Measurements from ENCODE around the gene AKT2.

Gene AKT2

DNA sequence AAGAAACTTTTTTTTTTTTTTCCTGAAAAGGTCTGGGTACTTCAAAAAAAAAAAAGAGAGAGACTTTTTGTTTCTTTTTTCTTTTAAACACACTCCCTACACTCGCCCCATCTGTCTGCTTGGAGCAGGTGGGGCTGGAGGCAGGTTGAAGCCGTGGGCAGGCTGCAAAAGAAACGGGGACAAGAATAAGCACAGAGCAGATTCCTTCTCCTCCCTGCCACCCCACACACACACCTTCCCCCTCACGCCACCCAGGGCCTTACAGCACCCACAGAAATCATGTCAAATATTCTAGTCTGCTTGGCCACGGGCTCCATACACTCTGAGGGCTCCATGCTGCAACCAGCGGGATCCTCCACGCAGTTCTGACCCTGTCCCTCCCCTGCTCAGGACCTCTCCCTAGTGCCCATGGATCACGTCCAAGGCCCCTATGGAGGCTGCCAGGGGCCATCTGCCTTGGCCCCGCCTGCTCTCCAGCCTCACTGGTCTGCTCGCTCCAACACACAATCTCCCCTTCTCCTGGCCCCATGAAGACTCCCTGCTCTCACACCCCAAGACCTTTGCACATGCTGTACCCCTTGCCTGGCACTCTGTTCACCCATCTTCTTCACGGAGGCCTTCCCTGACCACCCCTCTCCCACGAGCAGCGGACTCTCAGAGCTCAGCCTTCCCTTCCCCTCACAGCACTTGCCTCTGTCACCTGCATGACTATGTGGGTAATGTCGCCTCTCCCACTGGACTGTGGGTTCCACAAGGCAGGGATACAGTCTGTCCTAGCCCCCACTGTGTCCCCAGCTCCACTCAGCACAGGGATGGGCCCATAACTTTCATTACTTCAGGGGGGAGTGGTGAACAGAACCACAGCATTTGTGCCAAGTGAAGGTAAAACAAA lies 11.4 kb downstream of the AKT2 start:
- no peak for DNase-seq (ENCODE audit: low read depth)

DNA sequence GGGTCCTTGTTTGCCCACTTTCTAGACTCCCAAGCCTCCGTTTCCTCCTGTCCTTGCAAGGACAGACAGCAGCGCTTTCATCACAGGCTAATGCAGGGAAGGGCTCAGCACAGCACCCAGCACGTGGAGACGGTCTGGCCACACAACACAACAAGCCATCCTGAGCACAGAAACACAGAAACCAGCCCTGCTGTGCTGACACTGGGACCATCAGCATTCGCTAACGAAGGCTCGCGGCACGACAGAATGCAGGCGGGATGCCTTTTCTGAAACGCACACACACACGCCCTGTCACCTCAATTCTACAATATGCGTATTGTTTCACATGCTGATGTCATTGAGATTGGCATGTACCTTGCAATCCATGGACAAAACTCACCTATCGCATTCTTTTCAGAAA lies 12.9 kb downstream of the AKT2 start:
- DNase-seq (ENCODE audit: low read depth), result no peak

DNA sequence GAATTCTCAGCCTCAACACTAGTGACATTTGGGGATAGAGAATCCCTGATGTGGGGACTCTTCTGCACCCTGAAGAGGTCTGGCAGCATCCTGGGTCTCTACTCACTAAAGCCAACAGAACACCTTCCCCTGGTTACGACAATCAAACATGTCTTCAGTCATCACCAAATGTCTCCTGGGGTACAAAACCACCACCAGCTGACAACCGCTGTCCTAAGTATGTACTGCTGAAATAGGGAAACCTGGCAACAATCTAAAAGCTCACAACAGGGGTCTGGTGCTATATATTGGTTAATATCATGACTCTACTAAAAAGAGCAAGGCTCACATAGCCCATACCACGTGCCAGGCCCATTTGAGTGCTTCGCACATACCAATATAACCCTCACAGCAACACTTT lies 13.4 kb downstream of the AKT2 start:
- DNase-seq (ENCODE audit: low read depth), result no peak

DNA sequence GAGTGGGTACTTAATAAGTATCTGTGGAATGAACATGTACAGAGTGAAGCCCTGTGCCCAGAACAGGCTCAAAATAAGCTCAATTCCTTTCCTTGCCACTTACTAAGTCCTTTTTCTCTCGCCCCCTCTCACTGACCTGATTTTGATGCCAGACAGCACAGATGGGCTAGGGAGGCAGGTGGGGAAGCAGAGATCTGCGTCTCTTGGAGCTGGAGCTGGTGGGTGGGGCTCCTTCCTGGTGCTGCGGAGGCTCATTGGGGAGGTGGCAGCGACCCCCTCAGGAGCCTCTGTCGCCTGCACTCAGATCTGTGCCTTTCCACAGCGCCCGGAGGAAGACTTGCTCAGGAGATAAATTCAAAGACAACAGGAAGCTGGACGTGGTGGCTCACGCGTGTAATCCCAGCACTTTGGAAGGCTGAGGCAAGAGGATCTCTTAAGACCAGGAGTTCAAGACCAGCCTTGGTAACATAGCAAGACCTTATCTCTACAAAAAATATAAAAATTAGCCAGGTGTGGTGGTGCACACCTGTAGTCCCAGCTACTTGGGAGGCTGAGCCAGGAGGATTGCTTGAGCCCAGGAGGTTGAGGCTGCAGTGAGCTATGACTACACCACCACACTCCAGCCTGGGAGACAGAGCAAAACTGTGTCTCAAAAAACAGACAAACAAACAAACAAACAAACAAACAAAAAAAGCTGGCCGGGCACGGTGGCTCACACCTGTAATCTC lies 14.6 kb downstream of the AKT2 start:
- DNase-seq (ENCODE audit: low read depth), result no peak

DNA sequence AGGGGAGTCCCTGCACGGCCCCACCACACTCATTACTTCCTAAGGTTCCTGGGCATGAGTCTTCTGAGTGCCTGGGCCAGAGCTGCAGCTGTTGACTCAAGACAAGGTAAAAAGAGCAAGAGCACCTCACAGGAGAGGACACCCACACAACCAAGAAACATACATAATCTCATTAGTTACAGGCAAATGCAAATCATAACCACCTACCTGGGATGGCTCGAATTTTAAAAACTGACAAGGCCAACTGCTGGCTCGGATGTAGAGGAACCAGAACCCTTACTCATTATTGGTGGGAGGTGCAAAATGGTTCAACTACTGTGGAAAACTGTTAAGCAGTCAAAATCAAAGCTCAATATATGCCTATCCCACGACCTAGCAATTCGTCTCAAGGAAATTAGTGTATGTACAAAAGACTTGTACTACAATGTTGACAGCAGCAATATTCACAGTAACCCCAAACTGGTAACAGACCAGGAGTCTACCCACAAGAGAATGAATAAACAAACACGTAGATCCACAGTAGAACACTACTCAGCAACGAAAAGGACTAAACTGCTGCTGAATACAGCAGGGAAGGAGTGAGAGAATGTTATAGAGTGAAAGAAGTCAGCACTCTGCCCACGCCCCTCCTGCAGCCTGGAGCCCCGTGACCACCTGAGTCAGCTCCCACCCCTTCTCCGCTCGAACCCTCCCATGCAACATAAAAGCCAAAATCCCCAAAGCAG lies 15.8 kb downstream of the AKT2 start:
- DNase-seq (ENCODE audit: low read depth), result no peak

DNA sequence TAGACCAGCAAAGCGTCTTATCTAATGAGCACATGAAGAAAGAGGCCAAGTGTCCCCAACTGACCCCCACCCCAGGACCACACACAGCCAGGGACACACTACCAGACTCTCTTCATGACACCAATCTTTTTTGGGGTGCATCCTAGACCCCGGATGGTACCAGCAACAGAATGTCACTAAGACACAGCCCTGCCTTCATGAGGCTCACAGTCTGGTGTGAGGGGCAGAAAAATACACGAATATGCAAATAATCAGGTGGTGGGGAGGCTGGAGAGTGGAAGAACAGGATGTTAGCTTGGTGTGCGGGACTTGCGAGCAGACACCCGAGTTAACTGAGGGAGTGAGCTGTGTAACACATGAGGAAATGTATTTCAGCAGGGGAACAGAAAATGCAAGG lies 17.5 kb downstream of the AKT2 start:
- no peak for DNase-seq (ENCODE audit: low read depth)

DNA sequence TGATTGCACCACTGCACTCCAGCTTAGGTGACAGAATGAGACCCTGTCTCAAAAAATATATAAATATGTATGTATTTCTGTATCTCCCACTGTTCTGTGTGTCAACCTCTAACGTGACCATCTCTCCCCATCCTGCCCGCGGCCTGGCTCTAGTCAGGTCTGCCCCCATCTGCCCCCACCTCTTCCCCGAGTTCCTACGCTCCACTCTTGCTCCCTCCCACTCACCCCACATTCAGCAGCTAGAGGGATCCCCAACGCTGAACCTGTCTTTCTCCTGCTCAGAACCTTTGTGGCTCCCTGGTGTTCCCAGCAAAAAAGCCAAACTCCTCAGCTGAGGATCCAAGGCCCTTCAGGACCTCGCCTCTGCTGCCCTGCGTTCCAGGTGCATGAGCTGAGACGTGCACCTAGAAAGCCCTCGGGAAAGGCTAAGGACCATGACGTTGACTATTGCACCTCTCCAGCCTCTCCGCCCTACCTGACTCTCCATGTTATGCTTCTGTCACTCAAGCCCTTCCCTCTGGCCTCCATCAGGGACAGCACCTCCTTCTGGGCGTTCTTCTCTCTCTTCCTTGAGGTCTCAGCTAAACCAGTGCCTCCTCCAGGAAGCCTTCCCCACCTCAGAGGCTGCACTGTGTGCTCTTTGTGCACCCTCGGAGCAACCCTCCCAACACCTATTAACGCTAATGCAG lies 18.1 kb downstream of the AKT2 start:
- DNase-seq (ENCODE audit: low read depth), result no peak

DNA sequence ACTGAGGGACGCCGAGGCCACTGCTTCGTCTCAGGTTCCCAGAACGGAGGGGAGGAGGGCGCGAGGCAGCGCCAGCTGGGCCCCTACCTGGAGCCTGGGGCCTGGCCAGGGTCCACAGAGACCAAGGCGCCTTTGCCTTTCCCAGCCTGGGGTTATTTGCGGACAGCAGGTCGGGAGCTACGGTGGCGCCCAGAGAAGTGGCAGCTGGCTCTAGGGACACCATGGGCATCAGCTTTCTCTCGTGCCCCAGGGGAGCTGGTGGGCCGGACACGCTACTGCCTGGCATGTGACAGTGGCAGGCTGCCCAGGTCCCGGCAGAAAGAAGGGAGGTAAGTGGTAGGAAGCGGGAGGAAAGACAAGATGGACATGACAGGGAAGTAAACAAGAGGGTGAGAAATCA lies 19.0 kb downstream of the AKT2 start:
- no peak for DNase-seq (ENCODE audit: low read depth)

DNA sequence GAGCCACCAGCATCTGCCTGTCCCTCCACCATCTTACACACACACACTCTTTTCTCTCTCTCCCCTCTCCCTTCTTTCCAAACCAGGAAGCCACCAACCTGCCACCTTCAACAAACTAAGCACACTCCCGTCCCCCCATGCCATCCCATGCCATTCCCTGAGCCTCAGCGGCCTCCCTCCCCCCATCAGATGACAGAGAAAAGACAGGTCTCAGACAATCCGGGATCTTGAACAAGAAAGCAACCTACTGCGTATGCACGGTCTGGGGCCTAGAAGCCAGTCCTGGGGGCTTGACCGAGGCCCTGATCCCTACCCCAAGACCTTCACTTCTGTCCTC lies 19.4 kb downstream of the AKT2 start:
- no peak for DNase-seq (ENCODE audit: low read depth)

DNA sequence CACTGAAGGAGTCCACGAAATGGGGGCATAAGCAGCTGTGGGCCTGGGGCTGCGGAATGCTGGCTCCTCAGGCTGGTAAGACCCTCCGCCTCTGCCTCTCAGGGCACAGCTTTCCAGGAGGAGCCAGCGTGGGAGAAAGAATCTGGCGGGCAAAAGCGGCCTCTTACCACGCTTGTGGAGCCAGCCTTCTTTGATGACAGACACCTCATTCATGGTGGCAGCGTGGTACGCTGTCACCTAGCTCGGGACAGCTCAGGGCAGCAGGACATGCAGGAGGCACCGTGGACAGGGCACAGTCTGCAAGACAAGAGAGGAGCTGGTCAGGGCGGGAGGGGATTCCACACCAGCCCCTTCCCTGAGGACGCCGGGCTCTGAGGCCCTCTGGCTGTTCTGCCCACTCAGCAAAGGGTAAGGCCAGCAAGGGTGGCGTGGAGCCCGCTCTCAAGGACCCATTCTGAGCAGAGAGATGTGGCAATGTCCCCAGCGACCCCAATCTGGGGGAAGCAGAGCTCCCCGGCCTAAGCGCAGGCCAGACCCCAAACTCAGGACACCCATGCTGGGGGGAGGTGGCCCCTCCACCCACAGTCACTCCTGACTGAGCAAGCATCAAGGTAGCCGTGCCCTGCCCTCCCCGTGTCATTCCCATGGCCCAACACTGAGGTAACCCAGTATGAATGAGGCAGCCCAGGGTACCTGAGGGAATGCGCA lies 19.9 kb downstream of the AKT2 start:
- no peak for DNase-seq (ENCODE audit: low read depth)

DNA sequence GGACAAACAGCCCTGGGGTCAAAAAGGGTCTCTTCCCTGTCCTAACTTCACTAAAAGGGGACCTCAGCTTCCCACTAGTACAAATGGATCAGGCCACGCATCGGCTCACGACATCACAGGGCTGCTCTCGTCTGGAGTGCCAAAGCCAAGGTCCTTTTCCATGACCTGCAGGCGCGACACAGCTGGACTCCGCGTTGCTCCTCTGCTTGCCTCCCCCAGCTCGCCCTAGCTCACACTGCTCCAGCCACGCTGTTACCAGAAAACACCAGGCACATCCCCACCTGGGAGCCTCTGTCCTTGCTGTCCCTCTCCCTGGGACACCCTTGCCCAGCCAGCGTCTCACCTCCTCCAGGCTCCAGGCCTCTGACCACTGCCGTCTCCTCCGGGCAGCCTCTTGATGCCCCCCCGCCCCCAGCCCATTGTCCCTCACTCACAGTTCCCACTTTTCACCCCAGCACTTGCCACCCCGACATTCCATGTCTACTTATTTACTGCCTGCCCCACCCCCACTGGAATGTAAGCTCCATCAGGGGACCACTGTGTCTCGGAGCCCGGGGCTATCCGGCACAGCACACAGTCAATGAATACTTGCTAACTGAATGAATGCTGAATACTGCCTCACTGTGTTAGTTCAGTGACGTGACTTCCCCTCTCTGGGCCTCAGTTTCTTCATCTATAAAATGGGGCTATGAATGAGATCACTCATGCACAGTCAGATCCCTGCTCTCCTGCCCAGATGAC lies 20.7 kb downstream of the AKT2 start:
- DNase-seq (ENCODE audit: low read depth), result no peak

DNA sequence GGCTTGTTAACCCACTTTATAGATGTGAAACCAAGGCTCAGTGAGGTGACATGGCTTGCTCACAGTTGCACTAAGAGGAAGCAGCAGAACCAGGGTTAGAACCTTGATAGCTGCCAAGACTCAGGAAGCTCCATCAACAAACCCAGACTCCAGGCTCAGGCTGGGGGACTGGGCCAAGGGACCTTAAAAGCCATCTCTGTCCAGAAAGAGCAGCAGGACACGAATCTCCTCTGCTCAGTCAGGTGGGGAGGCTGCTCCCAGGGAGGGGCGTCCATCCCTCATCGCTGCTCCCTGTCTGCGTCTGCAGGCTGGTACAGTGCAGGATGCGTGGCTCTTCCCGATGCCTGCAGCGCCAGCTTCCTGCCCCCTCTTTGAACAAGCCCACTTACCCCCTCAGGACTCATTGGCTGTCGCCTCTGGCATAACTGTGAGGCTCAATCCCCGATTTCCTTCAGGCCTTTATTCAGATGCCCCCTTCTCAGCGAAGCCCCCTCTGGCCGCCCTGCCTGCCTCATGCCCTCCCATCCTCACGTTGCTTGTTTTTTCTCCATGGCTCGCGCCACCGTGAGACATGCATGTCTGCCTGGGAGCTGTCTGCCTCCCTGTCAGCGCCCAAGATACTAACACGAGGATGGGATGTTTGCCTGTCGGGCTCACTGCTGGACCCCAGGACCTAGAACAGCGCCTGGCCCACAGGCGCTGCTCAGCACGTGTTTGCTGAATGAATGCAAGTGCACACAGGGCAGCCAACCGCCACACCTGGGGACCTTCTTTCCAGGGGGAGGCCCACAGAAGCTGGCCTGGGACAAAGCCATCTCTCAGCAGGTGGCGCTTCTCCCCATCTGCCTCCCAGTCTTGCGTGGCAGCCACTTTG lies 21.5 kb downstream of the AKT2 start:
- DNase-seq (ENCODE audit: low read depth), result no peak

DNA sequence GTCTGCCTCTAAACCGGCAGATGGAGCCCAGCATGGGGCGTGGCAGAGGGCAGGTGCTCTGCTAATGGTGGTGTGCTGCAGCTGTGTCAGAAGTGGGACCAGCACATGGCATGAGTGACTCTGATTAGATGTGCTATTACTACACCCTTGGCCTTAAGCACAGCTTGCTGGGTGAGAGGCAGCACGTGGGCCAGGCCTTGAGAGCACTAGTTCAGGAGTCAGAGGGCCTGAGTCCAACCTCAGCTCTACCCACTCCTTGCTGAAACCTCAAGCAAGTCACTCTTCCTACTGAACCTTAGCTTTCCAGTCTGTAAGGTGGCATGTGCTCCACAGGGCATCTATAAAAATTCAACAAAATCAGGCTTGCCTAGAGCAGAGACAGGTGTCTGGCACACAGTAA lies 22.7 kb downstream of the AKT2 start:
- no peak for DNase-seq (ENCODE audit: low read depth)

DNA sequence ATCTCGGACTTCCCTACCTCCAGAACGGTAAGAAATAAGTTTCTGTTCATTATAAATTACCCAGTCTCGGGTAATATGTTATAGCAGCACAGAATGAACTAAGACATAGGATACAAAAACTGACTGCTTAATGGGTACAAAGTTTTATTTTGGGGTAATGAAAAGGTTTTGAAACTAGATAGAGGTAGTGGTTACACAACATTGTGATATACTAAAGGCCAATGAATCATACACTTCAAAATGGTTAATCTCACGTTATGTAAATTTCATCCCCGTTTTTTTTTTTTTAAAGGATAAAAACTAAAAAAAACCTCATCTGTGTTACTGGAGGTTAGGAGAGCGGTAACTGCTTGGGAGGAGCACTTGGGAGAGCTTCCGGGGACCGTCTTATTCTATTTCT lies 23.5 kb downstream of the AKT2 start:
- DNase-seq (ENCODE audit: low read depth), result no peak

DNA sequence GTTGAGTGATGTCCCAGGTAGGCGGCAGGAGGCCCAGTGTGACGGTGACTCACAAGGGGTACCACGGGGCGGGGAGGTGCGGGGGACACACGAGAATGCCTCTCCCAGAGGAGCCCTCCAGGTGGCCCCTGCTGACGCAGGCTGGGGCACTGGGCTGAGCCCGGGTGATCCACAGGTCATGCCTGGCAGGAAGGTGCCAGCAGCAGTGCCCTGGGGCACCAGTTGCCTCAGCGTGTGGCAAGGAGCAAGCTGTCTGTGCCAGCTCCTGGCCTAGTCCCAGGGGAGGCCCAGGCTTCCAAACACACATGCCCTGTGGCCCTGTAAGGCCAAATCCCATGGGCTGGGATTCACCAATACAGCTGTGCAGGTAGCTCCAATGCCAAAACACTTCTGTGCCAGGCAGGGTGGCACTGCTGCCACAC lies 28.0 kb downstream of the AKT2 start:
- no peak for DNase-seq (ENCODE audit: low read depth)

DNA sequence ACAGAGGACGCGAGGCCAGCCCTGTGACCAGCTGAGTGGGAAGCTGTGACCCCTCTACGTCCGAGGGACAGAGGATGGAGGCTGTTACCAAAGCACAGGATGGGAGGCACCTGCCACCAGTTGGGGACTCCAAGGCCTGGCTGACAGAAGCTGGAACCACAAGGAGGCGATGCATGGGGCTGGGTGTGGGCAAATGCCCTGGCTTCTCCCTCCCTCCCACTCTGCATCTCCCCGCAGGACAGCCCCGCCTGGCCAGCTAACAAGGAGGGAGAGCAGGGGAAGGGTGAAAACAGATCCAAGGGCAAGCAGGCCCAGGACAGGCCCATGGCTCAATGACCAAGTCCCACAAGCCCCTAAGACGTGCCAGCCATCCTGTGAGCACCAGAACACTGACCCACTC lies 28.6 kb downstream of the AKT2 start:
- DNase-seq (ENCODE audit: low read depth), result no peak

DNA sequence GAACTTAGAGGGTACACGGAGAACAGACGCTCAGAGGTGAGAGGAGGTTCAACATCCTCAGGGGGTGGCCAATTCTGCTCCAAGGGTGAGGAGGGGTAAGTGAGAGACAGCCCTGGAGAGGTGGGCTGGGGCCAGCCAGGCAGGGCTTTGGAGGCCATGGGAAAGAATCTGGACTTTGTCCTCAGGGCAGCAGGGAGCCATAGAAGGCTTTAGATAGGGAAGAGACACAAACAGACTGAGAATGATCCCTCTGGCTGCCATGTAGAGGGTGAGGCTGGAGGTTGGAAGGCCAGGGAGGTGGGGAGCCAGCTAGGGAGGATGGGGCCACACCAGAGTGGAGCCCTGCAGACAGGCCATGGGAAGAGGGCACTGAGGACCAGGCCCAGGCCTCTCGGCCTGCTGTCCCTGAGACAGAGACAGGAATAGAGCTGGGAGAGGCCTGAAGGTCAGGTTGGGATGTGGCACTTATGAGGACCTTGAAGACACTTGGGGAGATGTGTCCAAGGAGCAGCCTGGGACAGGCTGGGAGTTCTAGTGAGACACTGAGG lies 29.5 kb downstream of the AKT2 start:
- DNase-seq (ENCODE audit: low read depth), result no peak

DNA sequence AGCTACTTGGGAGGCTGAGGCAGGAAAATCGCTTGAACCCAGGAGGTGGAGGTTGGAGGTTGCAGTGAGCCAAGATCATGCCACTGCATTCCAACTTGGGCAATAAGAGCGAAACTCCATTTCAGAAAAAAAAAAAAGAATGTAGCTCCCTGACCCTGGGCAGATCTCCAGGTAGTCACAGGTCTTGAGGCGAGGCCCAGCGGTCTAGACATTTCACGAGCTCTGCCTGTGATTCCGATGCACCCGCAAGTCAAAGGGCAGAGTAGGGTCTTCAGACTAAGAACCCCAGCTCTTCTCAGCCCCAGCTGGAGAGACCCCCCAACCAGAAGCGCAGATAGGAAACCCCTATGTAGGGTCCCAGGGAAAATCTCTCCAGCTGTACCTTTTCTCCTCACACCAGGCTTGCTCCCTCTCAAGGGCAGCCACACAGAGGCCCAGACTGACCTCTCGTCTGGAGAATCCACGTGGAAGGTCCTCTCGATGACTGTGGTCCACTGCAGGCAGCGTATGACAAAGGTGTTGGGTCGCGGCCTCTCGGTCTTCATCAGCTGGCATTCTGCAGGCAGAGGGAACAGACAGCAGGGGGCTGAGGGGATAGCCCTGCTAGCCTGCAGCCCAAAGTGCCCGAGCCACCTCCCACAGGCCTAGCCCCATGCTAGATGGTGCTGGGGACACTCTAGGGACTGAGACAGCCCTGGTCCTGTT lies 30.3 kb downstream of the AKT2 start:
- DNase-seq (ENCODE audit: low read depth), result no peak

DNA sequence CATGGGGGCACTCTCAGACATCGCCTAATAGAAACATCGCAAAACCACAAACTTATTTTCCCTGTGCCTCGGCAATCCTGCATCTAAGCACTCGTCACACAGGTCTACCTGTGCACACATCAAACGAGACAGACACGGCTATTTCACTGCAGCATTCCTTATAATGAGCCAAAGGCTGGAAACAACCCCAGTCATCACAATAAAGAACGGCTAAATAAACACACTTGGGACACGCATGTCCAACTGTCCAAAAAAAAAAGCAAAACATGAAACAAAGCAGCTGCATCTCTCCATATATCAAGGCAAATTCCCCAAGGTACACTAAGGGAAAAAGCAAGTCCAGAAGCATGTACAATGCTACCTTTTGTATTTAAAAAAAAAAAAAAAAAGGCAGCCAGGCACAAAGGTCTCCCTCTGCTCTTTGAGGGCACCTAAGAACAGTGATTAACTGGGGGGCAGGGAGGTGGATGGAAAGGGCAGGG lies 31.5 kb downstream of the AKT2 start:
- DNase-seq (ENCODE audit: low read depth), result no peak

All from activated T-helper 1 cell treated with Interleukin-2 at 50 U/mL for 16 hours (primary cell).